Gastroesophageal sphincter (tissue), 3 donors: ENCODE data around the gene MAJIN.

ENCODE experiments used
- POLR2A ChIP-seq, 2 donors: fragments of 450-650 bp; IDR thresholded peaks; one replicate each; pipeline ENCODE4 v1.6.1; 2017; ENCODE audit warnings: antibody characterized with exemption in 2 of 2, mild to moderate bottlenecking in 2 of 2, moderate library complexity in 1 of 2
- POLR2AphosphoS5 ChIP-seq: sonication (generic); formaldehyde crosslinking; IDR thresholded peaks from one replicate; pipeline ENCODE4 v1.6.1; 2017; ENCODE audit warnings: antibody characterized with exemption
- TF ChIP-seq, protein P1 (sequence below), 4 experiments: fragments of 200-600 bp in 2 of 4; fragments of 450-650 bp in 2 of 4; sonication (generic) in 1 of 4; IDR thresholded peaks; one replicate each; pipeline ENCODE4 v1.5.1; 2017 to 2019; ENCODE audit warnings: antibody characterized with exemption in 4 of 4, mild to moderate bottlenecking in 2 of 4, moderate library complexity in 2 of 4

DNA sequence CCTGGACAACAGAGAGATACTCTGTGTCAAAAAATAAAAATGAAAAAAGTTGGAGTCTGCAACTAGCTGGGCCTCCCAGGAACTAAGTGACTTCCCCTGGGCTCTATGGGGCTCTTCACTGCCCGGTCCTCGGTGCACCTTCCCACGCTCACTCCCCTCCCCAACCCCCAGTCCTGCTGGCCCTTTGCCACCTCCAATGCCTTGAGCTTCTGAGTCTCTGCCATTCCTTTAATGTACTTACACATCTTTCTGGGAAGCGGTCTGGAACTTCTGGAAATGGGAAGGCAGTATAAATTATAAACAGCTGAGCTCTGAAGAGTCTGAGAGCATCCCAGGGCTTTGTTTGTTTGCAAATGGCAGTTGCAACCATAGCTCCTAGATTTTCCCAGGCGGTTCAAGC lies 30.8 kb upstream of the MAJIN start:
- TF ChIP-seq POLR2AphosphoS5 (no peak), POLR2A (IDR thresholded peaks at IDR 0.05) (no peak)
- TF ChIP-seq, protein P1, sequence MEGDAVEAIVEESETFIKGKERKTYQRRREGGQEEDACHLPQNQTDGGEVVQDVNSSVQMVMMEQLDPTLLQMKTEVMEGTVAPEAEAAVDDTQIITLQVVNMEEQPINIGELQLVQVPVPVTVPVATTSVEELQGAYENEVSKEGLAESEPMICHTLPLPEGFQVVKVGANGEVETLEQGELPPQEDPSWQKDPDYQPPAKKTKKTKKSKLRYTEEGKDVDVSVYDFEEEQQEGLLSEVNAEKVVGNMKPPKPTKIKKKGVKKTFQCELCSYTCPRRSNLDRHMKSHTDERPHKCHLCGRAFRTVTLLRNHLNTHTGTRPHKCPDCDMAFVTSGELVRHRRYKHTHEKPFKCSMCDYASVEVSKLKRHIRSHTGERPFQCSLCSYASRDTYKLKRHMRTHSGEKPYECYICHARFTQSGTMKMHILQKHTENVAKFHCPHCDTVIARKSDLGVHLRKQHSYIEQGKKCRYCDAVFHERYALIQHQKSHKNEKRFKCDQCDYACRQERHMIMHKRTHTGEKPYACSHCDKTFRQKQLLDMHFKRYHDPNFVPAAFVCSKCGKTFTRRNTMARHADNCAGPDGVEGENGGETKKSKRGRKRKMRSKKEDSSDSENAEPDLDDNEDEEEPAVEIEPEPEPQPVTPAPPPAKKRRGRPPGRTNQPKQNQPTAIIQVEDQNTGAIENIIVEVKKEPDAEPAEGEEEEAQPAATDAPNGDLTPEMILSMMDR (IDR thresholded peaks at IDR 0.05) = no peak
